GM23338 (cell line): ENCODE data around the gene SIRT6. TPM values are rescaled to one million over a fixed set of nuclear protein-coding genes. Genes with fewer than 3 reads are reported as not detected.

Source experiments
- EZH2phosphoT487 ChIP-seq: fragments of 200-600 bp; sonication (generic); IDR thresholded peaks from one replicate; pipeline ENCODE4 v1.8.1; 2018; ENCODE audit warnings: antibody characterized with exemption; ENCODE audit not compliant: unreplicated experiment
- JUNB ChIP-seq: IDR thresholded peaks from one replicate; pipeline ENCODE4 v1.6.1; 2016; ENCODE audit warnings: antibody characterized with exemption; ENCODE audit not compliant: unreplicated experiment
- NANOG ChIP-seq: IDR thresholded peaks from 2 replicates; pipeline ENCODE4 v1.6.1; 2016; ENCODE audit warnings: antibody characterized with exemption, borderline replicate concordance
- POLR2AphosphoS5 ChIP-seq: IDR thresholded peaks from 2 replicates; pipeline ENCODE4 v1.6.1; 2016; ENCODE audit warnings: antibody characterized with exemption, low read depth
- ZNF114 ChIP-seq: fragments of 250-450 bp; sonication (Bioruptor Pico); IDR thresholded peaks from 2 replicates; pipeline ENCODE4 v1.5.0; 2020; ENCODE audit warnings: mild to moderate bottlenecking, moderate library complexity
- polyA plus RNA-seq: library from polyadenylated mRNA; unstranded; fragments of >200 nt; fragmentation: Nextera tagmentation; extraction: Ambion mirVana; gene quantifications from 2 replicates; pipeline ENCODE4 v1.2.1, GENCODE V29; 2016
- total RNA-seq: library from RNA; depleted of rRNA; stranded (reverse); fragments of >200 nt; shearing (Covaris generic); gene quantifications from 2 replicates; pipeline ENCODE4 v1.2.3, GENCODE V29; 2014
- TF ChIP-seq, protein P1 (sequence below): fragments of 250-450 bp; sonication (Bioruptor Pico); IDR thresholded peaks from 2 replicates; pipeline ENCODE4 v1.5.0; 2020; ENCODE audit warnings: mild to moderate bottlenecking, moderate library complexity
- TF ChIP-seq, protein P2 (sequence below), 2 experiments: fragments of 200-600 bp in 1 of 2; sonication (generic) in 1 of 2; conservative IDR thresholded peaks; 2 replicates each; pipeline versions ENCODE4 v1.5.1 to v1.6.1; 2016 to 2017; ENCODE audit warnings: antibody characterized with exemption in 2 of 2, low read depth in 2 of 2, mild to moderate bottlenecking in 2 of 2, moderate library complexity in 1 of 2

SIRT6 gene
- total and polyA plus RNA-seq, 2 experiments from 2014 or later = 18.9 to 26.7 TPM

DNA sequence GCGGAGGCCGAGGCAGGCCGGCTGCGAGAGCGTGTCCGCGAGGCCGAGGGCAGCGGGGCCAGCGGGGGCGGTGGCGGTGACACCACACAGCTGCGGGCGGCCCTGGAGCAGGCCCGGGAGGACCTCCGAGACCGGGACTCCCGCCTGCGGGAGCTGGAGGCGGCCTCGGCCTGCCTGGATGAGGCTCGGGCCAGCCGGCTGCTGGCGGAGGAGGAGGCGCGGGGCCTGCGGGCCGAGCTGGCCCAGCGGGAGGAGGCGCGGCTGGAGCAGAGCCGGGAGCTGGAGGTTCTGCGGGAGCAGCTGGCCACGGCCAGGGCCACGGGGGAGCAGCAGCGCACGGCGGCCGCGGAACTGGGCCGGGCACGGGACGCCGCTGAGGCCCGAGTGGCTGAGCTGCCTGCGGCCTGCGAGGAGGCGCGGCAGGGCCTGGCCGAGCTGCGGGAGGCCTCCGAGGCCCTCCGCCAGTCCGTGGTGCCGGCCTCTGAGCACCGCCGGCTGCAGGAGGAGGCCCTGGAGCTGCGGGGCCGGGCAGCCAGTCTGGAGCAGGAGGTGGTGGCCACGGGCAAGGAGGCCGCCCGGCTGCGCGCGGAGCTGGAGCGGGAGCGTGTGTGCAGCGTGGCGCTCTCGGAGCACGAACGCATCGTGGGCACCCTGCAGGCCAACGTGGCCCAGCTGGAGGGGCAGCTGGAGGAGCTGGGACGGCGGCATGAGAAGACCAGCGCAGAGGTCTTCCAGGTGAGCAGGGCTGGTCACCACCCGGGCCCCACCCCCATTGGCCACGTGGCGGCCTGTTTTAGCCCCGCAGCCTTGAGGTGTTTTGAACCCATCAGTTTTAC is 35.3 kb upstream of the SIRT6 start (continued):
- TF ChIP-seq, protein P1, sequence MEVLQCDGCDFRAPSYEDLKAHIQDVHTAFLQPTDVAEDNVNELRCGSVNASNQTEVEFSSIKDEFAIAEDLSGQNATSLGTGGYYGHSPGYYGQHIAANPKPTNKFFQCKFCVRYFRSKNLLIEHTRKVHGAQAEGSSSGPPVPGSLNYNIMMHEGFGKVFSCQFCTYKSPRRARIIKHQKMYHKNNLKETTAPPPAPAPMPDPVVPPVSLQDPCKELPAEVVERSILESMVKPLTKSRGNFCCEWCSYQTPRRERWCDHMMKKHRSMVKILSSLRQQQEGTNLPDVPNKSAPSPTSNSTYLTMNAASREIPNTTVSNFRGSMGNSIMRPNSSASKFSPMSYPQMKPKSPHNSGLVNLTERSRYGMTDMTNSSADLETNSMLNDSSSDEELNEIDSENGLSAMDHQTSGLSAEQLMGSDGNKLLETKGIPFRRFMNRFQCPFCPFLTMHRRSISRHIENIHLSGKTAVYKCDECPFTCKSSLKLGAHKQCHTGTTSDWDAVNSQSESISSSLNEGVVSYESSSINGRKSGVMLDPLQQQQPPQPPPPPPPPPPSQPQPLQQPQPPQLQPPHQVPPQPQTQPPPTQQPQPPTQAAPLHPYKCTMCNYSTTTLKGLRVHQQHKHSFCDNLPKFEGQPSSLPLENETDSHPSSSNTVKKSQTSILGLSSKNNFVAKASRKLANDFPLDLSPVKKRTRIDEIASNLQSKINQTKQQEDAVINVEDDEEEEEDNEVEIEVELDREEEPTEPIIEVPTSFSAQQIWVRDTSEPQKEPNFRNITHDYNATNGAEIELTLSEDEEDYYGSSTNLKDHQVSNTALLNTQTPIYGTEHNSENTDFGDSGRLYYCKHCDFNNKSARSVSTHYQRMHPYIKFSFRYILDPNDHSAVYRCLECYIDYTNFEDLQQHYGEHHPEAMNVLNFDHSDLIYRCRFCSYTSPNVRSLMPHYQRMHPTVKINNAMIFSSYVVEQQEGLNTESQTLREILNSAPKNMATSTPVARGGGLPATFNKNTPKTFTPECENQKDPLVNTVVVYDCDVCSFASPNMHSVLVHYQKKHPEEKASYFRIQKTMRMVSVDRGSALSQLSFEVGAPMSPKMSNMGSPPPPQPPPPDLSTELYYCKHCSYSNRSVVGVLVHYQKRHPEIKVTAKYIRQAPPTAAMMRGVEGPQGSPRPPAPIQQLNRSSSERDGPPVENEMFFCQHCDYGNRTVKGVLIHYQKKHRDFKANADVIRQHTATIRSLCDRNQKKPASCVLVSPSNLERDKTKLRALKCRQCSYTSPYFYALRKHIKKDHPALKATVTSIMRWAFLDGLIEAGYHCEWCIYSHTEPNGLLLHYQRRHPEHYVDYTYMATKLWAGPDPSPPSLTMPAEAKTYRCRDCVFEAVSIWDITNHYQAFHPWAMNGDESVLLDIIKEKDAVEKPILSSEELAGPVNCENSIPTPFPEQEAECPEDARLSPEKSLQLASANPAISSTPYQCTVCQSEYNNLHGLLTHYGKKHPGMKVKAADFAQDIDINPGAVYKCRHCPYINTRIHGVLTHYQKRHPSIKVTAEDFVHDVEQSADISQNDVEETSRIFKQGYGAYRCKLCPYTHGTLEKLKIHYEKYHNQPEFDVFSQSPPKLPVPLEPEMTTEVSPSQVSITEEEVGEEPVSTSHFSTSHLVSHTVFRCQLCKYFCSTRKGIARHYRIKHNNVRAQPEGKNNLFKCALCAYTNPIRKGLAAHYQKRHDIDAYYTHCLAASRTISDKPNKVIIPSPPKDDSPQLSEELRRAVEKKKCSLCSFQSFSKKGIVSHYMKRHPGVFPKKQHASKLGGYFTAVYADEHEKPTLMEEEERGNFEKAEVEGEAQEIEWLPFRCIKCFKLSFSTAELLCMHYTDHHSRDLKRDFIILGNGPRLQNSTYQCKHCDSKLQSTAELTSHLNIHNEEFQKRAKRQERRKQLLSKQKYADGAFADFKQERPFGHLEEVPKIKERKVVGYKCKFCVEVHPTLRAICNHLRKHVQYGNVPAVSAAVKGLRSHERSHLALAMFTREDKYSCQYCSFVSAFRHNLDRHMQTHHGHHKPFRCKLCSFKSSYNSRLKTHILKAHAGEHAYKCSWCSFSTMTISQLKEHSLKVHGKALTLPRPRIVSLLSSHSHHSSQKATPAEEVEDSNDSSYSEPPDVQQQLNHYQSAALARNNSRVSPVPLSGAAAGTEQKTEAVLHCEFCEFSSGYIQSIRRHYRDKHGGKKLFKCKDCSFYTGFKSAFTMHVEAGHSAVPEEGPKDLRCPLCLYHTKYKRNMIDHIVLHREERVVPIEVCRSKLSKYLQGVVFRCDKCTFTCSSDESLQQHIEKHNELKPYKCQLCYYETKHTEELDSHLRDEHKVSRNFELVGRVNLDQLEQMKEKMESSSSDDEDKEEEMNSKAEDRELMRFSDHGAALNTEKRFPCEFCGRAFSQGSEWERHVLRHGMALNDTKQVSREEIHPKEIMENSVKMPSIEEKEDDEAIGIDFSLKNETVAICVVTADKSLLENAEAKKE = no peak
- TF ChIP-seq NANOG = no peak
- TF ChIP-seq POLR2AphosphoS5 = no peak
- TF ChIP-seq EZH2phosphoT487 = no peak
- TF ChIP-seq JUNB = no peak
- TF ChIP-seq, protein P2, sequence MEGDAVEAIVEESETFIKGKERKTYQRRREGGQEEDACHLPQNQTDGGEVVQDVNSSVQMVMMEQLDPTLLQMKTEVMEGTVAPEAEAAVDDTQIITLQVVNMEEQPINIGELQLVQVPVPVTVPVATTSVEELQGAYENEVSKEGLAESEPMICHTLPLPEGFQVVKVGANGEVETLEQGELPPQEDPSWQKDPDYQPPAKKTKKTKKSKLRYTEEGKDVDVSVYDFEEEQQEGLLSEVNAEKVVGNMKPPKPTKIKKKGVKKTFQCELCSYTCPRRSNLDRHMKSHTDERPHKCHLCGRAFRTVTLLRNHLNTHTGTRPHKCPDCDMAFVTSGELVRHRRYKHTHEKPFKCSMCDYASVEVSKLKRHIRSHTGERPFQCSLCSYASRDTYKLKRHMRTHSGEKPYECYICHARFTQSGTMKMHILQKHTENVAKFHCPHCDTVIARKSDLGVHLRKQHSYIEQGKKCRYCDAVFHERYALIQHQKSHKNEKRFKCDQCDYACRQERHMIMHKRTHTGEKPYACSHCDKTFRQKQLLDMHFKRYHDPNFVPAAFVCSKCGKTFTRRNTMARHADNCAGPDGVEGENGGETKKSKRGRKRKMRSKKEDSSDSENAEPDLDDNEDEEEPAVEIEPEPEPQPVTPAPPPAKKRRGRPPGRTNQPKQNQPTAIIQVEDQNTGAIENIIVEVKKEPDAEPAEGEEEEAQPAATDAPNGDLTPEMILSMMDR (conservative IDR thresholded peaks at IDR 0.05; ENCODE audit: low read depth in 2 of 2) = no peak
- no peak for TF ChIP-seq ZNF114 (CRISPR knock-in tag)
